ENCODE results near the gene PIP5K1B. TPM values are rescaled to one million over a fixed set of nuclear protein-coding genes. Genes with fewer than 3 reads are reported as not detected.

PIP5K1B gene
- total RNA-seq, 1 experiment from 2014 or later, result 0.20 TPM

- TF ChIP-seq, protein P1, sequence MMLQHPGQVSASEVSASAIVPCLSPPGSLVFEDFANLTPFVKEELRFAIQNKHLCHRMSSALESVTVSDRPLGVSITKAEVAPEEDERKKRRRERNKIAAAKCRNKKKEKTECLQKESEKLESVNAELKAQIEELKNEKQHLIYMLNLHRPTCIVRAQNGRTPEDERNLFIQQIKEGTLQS (IDR thresholded peaks at IDR 0.05), result no peak
- TF ChIP-seq, protein P2, sequence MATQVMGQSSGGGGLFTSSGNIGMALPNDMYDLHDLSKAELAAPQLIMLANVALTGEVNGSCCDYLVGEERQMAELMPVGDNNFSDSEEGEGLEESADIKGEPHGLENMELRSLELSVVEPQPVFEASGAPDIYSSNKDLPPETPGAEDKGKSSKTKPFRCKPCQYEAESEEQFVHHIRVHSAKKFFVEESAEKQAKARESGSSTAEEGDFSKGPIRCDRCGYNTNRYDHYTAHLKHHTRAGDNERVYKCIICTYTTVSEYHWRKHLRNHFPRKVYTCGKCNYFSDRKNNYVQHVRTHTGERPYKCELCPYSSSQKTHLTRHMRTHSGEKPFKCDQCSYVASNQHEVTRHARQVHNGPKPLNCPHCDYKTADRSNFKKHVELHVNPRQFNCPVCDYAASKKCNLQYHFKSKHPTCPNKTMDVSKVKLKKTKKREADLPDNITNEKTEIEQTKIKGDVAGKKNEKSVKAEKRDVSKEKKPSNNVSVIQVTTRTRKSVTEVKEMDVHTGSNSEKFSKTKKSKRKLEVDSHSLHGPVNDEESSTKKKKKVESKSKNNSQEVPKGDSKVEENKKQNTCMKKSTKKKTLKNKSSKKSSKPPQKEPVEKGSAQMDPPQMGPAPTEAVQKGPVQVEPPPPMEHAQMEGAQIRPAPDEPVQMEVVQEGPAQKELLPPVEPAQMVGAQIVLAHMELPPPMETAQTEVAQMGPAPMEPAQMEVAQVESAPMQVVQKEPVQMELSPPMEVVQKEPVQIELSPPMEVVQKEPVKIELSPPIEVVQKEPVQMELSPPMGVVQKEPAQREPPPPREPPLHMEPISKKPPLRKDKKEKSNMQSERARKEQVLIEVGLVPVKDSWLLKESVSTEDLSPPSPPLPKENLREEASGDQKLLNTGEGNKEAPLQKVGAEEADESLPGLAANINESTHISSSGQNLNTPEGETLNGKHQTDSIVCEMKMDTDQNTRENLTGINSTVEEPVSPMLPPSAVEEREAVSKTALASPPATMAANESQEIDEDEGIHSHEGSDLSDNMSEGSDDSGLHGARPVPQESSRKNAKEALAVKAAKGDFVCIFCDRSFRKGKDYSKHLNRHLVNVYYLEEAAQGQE (IDR thresholded peaks at IDR 0.05; ENCODE audit: low read depth), result no peak
Measured at GRCh38 chr9:69012696-69013381, 307.8 kb downstream of the PIP5K1B start (continued).

GRCh38 chr9:69013382-69013727 lies 308.3 kb downstream of the PIP5K1B start:
- ATAC-seq, result no peak
- H3K4me3 ChIP-seq (replicated peaks in 1 of 2; ENCODE audit: low read depth in 1 of 2, low read length in 2 of 2), result no peak overlapping the region
- H3K4me2 ChIP-seq (ENCODE audit: low read length), result no peak overlapping the region
- H3K36me3 ChIP-seq (ENCODE audit: control insufficient read depth in 1 of 2, insufficient read depth in 2 of 2, low read length in 2 of 2), result no peaks in the 10 kb centered on the region
- no peaks in the 10 kb centered on the region for H3K9me3 ChIP-seq (ENCODE audit: control insufficient read depth in 1 of 2, insufficient read depth in 1 of 2, low read depth in 1 of 2, low read length in 2 of 2)
- BruUV-seq (replicated peaks), result no TSS peak
- intact Hi-C loops (cut with micrococcal nuclease), result no loop called here
- no peaks in the 10 kb centered on the region for H4K20me1 ChIP-seq (ENCODE audit: insufficient read depth)
- TF ChIP-seq, protein P3, sequence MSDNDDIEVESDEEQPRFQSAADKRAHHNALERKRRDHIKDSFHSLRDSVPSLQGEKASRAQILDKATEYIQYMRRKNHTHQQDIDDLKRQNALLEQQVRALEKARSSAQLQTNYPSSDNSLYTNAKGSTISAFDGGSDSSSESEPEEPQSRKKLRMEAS (IDR thresholded peaks at IDR 0.05), result no peak
- no peak for TF ChIP-seq POLR2A (IDR thresholded peaks at IDR 0.05; ENCODE audit: borderline replicate concordance, extremely low read depth, insufficient read depth, insufficient read length)
- TF ChIP-seq SP1 (IDR thresholded peaks at IDR 0.05; ENCODE audit: low read depth), result no peak
- TF ChIP-seq, protein P4, sequence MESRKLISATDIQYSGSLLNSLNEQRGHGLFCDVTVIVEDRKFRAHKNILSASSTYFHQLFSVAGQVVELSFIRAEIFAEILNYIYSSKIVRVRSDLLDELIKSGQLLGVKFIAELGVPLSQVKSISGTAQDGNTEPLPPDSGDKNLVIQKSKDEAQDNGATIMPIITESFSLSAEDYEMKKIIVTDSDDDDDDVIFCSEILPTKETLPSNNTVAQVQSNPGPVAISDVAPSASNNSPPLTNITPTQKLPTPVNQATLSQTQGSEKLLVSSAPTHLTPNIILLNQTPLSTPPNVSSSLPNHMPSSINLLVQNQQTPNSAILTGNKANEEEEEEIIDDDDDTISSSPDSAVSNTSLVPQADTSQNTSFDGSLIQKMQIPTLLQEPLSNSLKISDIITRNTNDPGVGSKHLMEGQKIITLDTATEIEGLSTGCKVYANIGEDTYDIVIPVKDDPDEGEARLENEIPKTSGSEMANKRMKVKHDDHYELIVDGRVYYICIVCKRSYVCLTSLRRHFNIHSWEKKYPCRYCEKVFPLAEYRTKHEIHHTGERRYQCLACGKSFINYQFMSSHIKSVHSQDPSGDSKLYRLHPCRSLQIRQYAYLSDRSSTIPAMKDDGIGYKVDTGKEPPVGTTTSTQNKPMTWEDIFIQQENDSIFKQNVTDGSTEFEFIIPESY (IDR thresholded peaks at IDR 0.05; ENCODE audit: extremely low read depth, insufficient replicate concordance, low read length), result no peak
- no peak for TF ChIP-seq POLR2AphosphoS5 (IDR thresholded peaks at IDR 0.05; ENCODE audit: low read depth, low read length)
- no peak for TF ChIP-seq JUND (IDR thresholded peaks at IDR 0.05)
- no peak for TF ChIP-seq CBX3 (IDR thresholded peaks at IDR 0.05; ENCODE audit: low read depth)
- TF ChIP-seq ZFX (IDR thresholded peaks at IDR 0.05), result no peak
- TF ChIP-seq RAD21 (IDR thresholded peaks at IDR 0.05; ENCODE audit: low read depth), result no peak
- TF ChIP-seq SRF (IDR thresholded peaks at IDR 0.05; ENCODE audit: low read depth), result no peak
- TF ChIP-seq, protein P5, sequence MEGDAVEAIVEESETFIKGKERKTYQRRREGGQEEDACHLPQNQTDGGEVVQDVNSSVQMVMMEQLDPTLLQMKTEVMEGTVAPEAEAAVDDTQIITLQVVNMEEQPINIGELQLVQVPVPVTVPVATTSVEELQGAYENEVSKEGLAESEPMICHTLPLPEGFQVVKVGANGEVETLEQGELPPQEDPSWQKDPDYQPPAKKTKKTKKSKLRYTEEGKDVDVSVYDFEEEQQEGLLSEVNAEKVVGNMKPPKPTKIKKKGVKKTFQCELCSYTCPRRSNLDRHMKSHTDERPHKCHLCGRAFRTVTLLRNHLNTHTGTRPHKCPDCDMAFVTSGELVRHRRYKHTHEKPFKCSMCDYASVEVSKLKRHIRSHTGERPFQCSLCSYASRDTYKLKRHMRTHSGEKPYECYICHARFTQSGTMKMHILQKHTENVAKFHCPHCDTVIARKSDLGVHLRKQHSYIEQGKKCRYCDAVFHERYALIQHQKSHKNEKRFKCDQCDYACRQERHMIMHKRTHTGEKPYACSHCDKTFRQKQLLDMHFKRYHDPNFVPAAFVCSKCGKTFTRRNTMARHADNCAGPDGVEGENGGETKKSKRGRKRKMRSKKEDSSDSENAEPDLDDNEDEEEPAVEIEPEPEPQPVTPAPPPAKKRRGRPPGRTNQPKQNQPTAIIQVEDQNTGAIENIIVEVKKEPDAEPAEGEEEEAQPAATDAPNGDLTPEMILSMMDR (IDR thresholded peaks at IDR 0.05 in 2 of 3, conservative IDR thresholded peaks at IDR 0.05 in 1 of 3; ENCODE audit: borderline replicate concordance in 1 of 3, insufficient read depth in 1 of 3, low read depth in 2 of 3, low read length in 2 of 3), result no peak
- H3K9me2 ChIP-seq (ENCODE audit: insufficient read depth), result no peaks in the 10 kb centered on the region
- POLR2A ChIA-PET, result no interaction called here
- H3K27ac ChIP-seq (ENCODE audit: low read depth, low read length), result no peak overlapping the region
- CTCF ChIA-PET, result no interaction called here
- no peaks in the 10 kb centered on the region for H3K79me2 ChIP-seq (ENCODE audit: insufficient read depth, low read length)
- no peak for DNase-seq (ENCODE audit: low read depth, low spot score)
- H2AFZ ChIP-seq (ENCODE audit: low read depth, low read length, poor library complexity, severe bottlenecking), result no peak overlapping the region
- RAD21 ChIA-PET (ENCODE audit: low non-redundant PET in 1 of 2, low total read pairs in 2 of 2, uncharacterized antibody in 2 of 2, unreplicated experiment in 2 of 2), result no interaction called here
- no peaks in the 10 kb centered on the region for H3K4me1 ChIP-seq (ENCODE audit: control insufficient read depth in 1 of 2, insufficient read depth in 2 of 2, low read length in 2 of 2)
- H3K9ac ChIP-seq (ENCODE audit: low read length), result no peak overlapping the region
- H3K27me3 ChIP-seq (ENCODE audit: insufficient read depth, low read length), result peaks cover 8% of the 10 kb centered on the region; the same call in 1 of the 2 replicates

Data from HCT116 (cell line).